Aorta (tissue), 5 donors: ENCODE data around the gene TLE2. TPM values are rescaled to one million over a fixed set of nuclear protein-coding genes. Genes with fewer than 3 reads are reported as not detected.

Source experiments
- ATAC-seq: fragments of 200-7000 bp; cut with Tn5 transposase; one replicate; pipeline ENCODE4 v1.9.1; 2022; ENCODE audit warnings: moderate library complexity; ENCODE audit not compliant: low FRiP score
- DNase-seq, 2 donors: peaks; one replicate each; pipeline ENCODE4 v3.0.0-alpha.2; 2020
- H3K27ac ChIP-seq, 2 donors: one replicate each; pipeline ENCODE4 v1.5.1; 2013; ENCODE audit warnings: low read length in 2 of 2, mild to moderate bottlenecking in 2 of 2, moderate library complexity in 2 of 2, control low read depth in 1 of 2, inconsistent platforms in 1 of 2, low read depth in 1 of 2
- H3K27me3 ChIP-seq, 2 donors: one replicate each; pipeline ENCODE4 v1.6.1; 2013; ENCODE audit warnings: control low read depth in 1 of 2, low read length in 1 of 2, mild to moderate bottlenecking in 1 of 2, moderate library complexity in 1 of 2; ENCODE audit not compliant: insufficient read depth in 2 of 2, control insufficient read depth in 1 of 2
- H3K36me3 ChIP-seq, 2 donors: one replicate each; pipeline ENCODE4 v1.6.1; 2013; ENCODE audit warnings: control low read depth in 1 of 2, low read length in 1 of 2, mild to moderate bottlenecking in 1 of 2; ENCODE audit not compliant: insufficient read depth in 2 of 2, control insufficient read depth in 1 of 2
- H3K4me1 ChIP-seq, 2 donors: one replicate each; pipeline ENCODE4 v1.6.1; 2013; ENCODE audit warnings: low read length in 2 of 2, control low read depth in 1 of 2, mild to moderate bottlenecking in 1 of 2, moderate library complexity in 1 of 2; ENCODE audit not compliant: insufficient read depth in 2 of 2, control insufficient read depth in 1 of 2
- H3K4me3 ChIP-seq, 2 donors: one replicate each; pipeline ENCODE4 v1.5.1; 2013; ENCODE audit warnings: low read length in 2 of 2, control low read depth in 1 of 2, mild to moderate bottlenecking in 1 of 2
- H3K9me3 ChIP-seq: one replicate; pipeline ENCODE4 v1.6.1; 2013; ENCODE audit warnings: mild to moderate bottlenecking, low read length; ENCODE audit not compliant: control insufficient read depth
- WGBS, 2 donors: extraction: QIAGEN DNeasy Blood & Tissue Kit; methylation state at CpG; one replicate each; pipeline ENCODE4 v1.1.7; 2013; 5-methylcytosine and 5-hydroxymethylcytosine counted together
- intact Hi-C, 2 donors: fragments of 100-400 bp; cut with DNase I; formaldehyde crosslinking; loops; one replicate each; pipeline versions ENCODE4 v1.14.2 to v1.15.0; 2022
- polyA plus RNA-seq, 2 donors: library from polyadenylated mRNA; stranded (reverse); fragments of 200-250 nt; gene quantifications; one replicate each; pipeline ENCODE4 v1.2.3, GENCODE V29; 2013
- total RNA-seq, 2 donors: library from RNA; stranded (reverse); fragmentation: NEBNext Ultra II Directional; extraction: Animal tissue kit (Norgen Biotek cat#: 25700); gene quantifications; one replicate each; pipeline ENCODE4 v1.2.1, GENCODE V29; 2021
- donor health status: healthy with polysubstance abuse.
- donor health status: Bipolar disorder and iron deficiency.
- donor health status: DM: no; HTN: no; CAD: no.
- donor health status: DM: no; HTN: no; CAD: no.
- donor health status: DM: yes; HTN: yes; CAD: no.

The TLE2 gene
- total and polyA plus RNA-seq, 4 donors: 32.7 to 127 (median 43.9) TPM

GRCh38 chr19:3058009-3058820 lies 29.1 kb upstream of the TLE2 start:
- ATAC-seq: no peak
- intact Hi-C loops: no loop called here
- Histone ChIP-seq H3K4me3 (no peak overlapping the region), H3K36me3 (peaks cover 2 to 9% of the 10 kb centered on the region in 2 donors), H3K9me3 (no peaks in the 10 kb centered on the region), H3K27ac (no peak overlapping the region), H3K27me3 (no peaks in the 10 kb centered on the region), H3K4me1 (no peaks in the 10 kb centered on the region)
- WGBS, 2 donors: 83 to 87% methylated on average over 20 of the region's 20 CpGs
- peak in 1 of 2 donors; percentile 39 for DNase-seq

GRCh38 chr19:3057275-3057714 lies 28.2 kb upstream of the TLE2 start:
- no peaks in the 10 kb centered on the region for H3K9me3 ChIP-seq
- H3K36me3 ChIP-seq: peaks cover 2 to 9% of the 10 kb centered on the region in 2 donors
- H3K4me1 ChIP-seq: no peaks in the 10 kb centered on the region
- no peak overlapping the region for H3K4me3 ChIP-seq
- ATAC-seq: peak; percentile 86
- peak; percentile 92 to 95 for DNase-seq
- intact Hi-C loops: no loop called here
- no peak overlapping the region for H3K27ac ChIP-seq
- no peaks in the 10 kb centered on the region for H3K27me3 ChIP-seq
- WGBS, 2 donors: 2 to 7% methylated on average over 26 of the region's 26 CpGs

GRCh38 chr19:3056417-3057088 lies 27.5 kb upstream of the TLE2 start:
- H3K4me1 ChIP-seq: no peaks in the 10 kb centered on the region

GRCh38 chr19:3055741-3056416 lies 26.8 kb upstream of the TLE2 start:
- no peaks in the 10 kb centered on the region for H3K4me1 ChIP-seq

More at GRCh38 chr19:3056417-3057088, 27.5 kb upstream of the TLE2 start:
- Histone ChIP-seq H3K27ac (no peak overlapping the region), H3K36me3 (peaks cover 2 to 9% of the 10 kb centered on the region in 2 donors), H3K9me3 (no peaks in the 10 kb centered on the region), H3K27me3 (no peaks in the 10 kb centered on the region), H3K4me3 (no peak overlapping the region)
- intact Hi-C loops: no loop called here
- peak in 1 of 2 donors; percentile 41 for DNase-seq
- ATAC-seq: no peak
- 80 to 83% methylated on average over 7 to 10 of the region's 10 CpGs for WGBS, 2 donors

GRCh38 chr19:3054972-3055740 lies 26.1 kb upstream of the TLE2 start:
- Histone ChIP-seq H3K27ac (no peak overlapping the region), H3K4me1 (no peaks in the 10 kb centered on the region)
- no peak for DNase-seq

More at GRCh38 chr19:3055741-3056416, 26.8 kb upstream of the TLE2 start:
- Histone ChIP-seq H3K4me3 (no peak overlapping the region), H3K27ac (no peak overlapping the region), H3K27me3 (no peaks in the 10 kb centered on the region), H3K9me3 (no peaks in the 10 kb centered on the region), H3K36me3 (peaks cover 2 to 9% of the 10 kb centered on the region in 2 donors)
- DNase-seq (peak in 1 of 2 donors; percentile 44), ATAC-seq (no peak)
- 71 to 72% methylated on average over 30 to 31 of the region's 31 CpGs for WGBS, 2 donors
- intact Hi-C loops: no loop called here

GRCh38 chr19:3054265-3054971 lies 25.3 kb upstream of the TLE2 start:
- H3K27ac ChIP-seq: no peak overlapping the region
- H3K9me3 ChIP-seq: no peaks in the 10 kb centered on the region
- no peaks in the 10 kb centered on the region for H3K4me1 ChIP-seq
- no peak overlapping the region for H3K4me3 ChIP-seq
- H3K27me3 ChIP-seq: no peaks in the 10 kb centered on the region
- peaks cover 2 to 6% of the 10 kb centered on the region in 2 donors for H3K36me3 ChIP-seq
- intact Hi-C loops: no loop called here
- WGBS, 2 donors: 73 to 79% methylated on average over 4 of the region's 4 CpGs
- no peak for ATAC-seq
- DNase-seq: peak in 1 of 2 donors; percentile 36

More at GRCh38 chr19:3054972-3055740, 26.1 kb upstream of the TLE2 start:
- intact Hi-C loops: no loop called here
- no peaks in the 10 kb centered on the region for H3K9me3 ChIP-seq
- H3K36me3 ChIP-seq: peaks cover 2 to 9% of the 10 kb centered on the region in 2 donors
- no peak for ATAC-seq
- WGBS, 2 donors: 86 to 88% methylated on average over 20 of the region's 20 CpGs
- H3K27me3 ChIP-seq: no peaks in the 10 kb centered on the region
- no peak overlapping the region for H3K4me3 ChIP-seq

- no peak for ATAC-seq
- no peak for DNase-seq
- intact Hi-C loops: no loop called here
- Histone ChIP-seq H3K27ac (no peak overlapping the region), H3K9me3 (no peaks in the 10 kb centered on the region), H3K36me3 (peaks cover 2 to 6% of the 10 kb centered on the region in 2 donors), H3K4me1 (no peaks in the 10 kb centered on the region), H3K27me3 (no peaks in the 10 kb centered on the region), H3K4me3 (no peak overlapping the region)
- WGBS, 2 donors: 82 to 84% methylated on average over 21 of the region's 21 CpGs
Measured at GRCh38 chr19:3053780-3054179, 24.7 kb upstream of the TLE2 start.
